Panc1 (cell line): Measurements from ENCODE around the gene UBE2L3.

Source experiments
- POLR2AphosphoS5 ChIP-seq: IDR thresholded peaks from 2 replicates; pipeline ENCODE4 v1.6.1; 2012; ENCODE audit warnings: mild to moderate bottlenecking, low read depth, low read length, moderate library complexity
- SIN3A ChIP-seq: IDR thresholded peaks from 2 replicates; pipeline ENCODE4 v1.6.1; 2012; ENCODE audit warnings: low read depth, mild to moderate bottlenecking, low read length, moderate library complexity, borderline replicate concordance; ENCODE audit not compliant: insufficient read depth
- TCF7L2 ChIP-seq: IDR thresholded peaks from 2 replicates; pipeline ENCODE4 v1.6.1; 2011; ENCODE audit warnings: mild to moderate bottlenecking, low read depth, low read length, inconsistent platforms
- TF ChIP-seq, protein P1 (sequence below): fragments of 450-650 bp; IDR thresholded peaks from 2 replicates; pipeline ENCODE4 v1.5.1; 2017; ENCODE audit warnings: mild to moderate bottlenecking

DNA sequence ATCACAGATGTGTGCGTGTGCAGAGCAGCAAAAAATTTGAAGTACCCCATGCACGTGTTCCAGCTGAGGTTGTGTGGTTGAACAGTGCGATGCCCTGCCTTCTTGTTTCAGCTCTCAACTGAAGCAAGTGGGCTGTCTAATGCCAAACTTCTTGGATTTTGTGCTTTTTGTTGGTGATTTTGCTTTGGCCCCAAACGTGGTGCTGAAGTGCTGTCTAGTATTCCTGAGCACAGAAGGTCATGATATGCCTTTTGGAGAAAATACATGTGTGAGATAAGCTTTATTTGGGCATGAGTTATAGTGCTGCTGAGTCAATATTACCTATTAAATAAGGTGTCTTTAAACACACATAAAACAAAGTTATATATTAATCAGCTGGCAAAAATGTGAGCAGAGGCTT, 48.2 kb downstream of the UBE2L3 start:
- TF ChIP-seq SIN3A = no peak
- TF ChIP-seq, protein P1, sequence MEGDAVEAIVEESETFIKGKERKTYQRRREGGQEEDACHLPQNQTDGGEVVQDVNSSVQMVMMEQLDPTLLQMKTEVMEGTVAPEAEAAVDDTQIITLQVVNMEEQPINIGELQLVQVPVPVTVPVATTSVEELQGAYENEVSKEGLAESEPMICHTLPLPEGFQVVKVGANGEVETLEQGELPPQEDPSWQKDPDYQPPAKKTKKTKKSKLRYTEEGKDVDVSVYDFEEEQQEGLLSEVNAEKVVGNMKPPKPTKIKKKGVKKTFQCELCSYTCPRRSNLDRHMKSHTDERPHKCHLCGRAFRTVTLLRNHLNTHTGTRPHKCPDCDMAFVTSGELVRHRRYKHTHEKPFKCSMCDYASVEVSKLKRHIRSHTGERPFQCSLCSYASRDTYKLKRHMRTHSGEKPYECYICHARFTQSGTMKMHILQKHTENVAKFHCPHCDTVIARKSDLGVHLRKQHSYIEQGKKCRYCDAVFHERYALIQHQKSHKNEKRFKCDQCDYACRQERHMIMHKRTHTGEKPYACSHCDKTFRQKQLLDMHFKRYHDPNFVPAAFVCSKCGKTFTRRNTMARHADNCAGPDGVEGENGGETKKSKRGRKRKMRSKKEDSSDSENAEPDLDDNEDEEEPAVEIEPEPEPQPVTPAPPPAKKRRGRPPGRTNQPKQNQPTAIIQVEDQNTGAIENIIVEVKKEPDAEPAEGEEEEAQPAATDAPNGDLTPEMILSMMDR = no peak
- no peak for TF ChIP-seq TCF7L2
- no peak for TF ChIP-seq POLR2AphosphoS5
